GM23338 (cell line): ENCODE measurements around the gene RAB8B. TPM values are rescaled to one million over a fixed set of nuclear protein-coding genes. Genes with fewer than 3 reads are reported as not detected.

ENCODE experiments used
- ATAC-seq: fragments of 200-7000 bp; cut with Tn5 transposase; 3 replicates; pipeline ENCODE4 v1.9.1; 2020
- DNase-seq: peaks from one replicate; pipeline ENCODE4 v3.0.0-alpha.2; 2015; ENCODE audit warnings: low spot score
- H2AFZ ChIP-seq: fragments of 200-600 bp; sonication (generic); 2 replicates; pipeline ENCODE4 v1.8.0; 2016; ENCODE audit warnings: antibody characterized with exemption, mild to moderate bottlenecking, moderate library complexity
- H3F3A ChIP-seq: fragments of 200-600 bp; sonication (generic); replicated peaks from 2 replicates; pipeline ENCODE4 v1.8.0; 2017; ENCODE audit warnings: antibody characterized with exemption, mixed run types, low read depth
- H3K27ac ChIP-seq: fragments of 200-600 bp; sonication (generic); 2 replicates; pipeline ENCODE4 v1.6.1; 2016; ENCODE audit warnings: low read depth
- H3K27me3 ChIP-seq: fragments of 200-600 bp; sonication (generic); 2 replicates; pipeline ENCODE4 v1.8.0; 2016; ENCODE audit warnings: mild to moderate bottlenecking, mixed run types, moderate library complexity; ENCODE audit not compliant: insufficient read depth
- H3K36me3 ChIP-seq: fragments of 200-600 bp; sonication (generic); 2 replicates; pipeline ENCODE4 v1.8.0; 2016; ENCODE audit warnings: mild to moderate bottlenecking; ENCODE audit not compliant: insufficient read depth
- H3K4me1 ChIP-seq: fragments of 200-600 bp; sonication (generic); 2 replicates; pipeline ENCODE4 v1.8.0; 2016; ENCODE audit warnings: mild to moderate bottlenecking, moderate library complexity; ENCODE audit not compliant: insufficient read depth
- H3K4me2 ChIP-seq: fragments of 200-600 bp; sonication (generic); 2 replicates; pipeline ENCODE4 v1.7.1; 2017; ENCODE audit warnings: mixed run types
- H3K4me3 ChIP-seq: fragments of 200-600 bp; sonication (generic); 2 replicates; pipeline ENCODE4 v1.6.1; 2016; ENCODE audit warnings: mixed run types
- H3K79me2 ChIP-seq: fragments of 200-600 bp; sonication (generic); replicated peaks from 2 replicates; pipeline ENCODE4 v1.8.0; 2017; ENCODE audit warnings: mild to moderate bottlenecking; ENCODE audit not compliant: insufficient read depth
- H3K9me2 ChIP-seq: fragments of 200-600 bp; sonication (generic); 2 replicates; pipeline ENCODE4 v1.8.0; 2017; ENCODE audit not compliant: insufficient read depth
- H4K20me1 ChIP-seq: fragments of 200-600 bp; sonication (generic); replicated peaks from 2 replicates; pipeline ENCODE4 v1.8.0; 2017; ENCODE audit warnings: mild to moderate bottlenecking; ENCODE audit not compliant: insufficient read depth
- H3K27ac Mint-ChIP-seq: 2 replicates; pipeline ENCODE4 v1.8.0; 2020; ENCODE audit warnings: inconsistent platforms, mild to moderate bottlenecking, moderate library complexity, mixed read lengths
- H3K27me3 Mint-ChIP-seq: 3 replicates; pipeline ENCODE4 v1.8.0; 2022; ENCODE audit warnings: low read depth, mild to moderate bottlenecking, moderate library complexity, mixed read lengths, inconsistent platforms; ENCODE audit not compliant: insufficient read depth, poor library complexity
- H3K36me3 Mint-ChIP-seq: 3 replicates; pipeline ENCODE4 v1.8.0; 2021; ENCODE audit warnings: low read depth, mild to moderate bottlenecking, inconsistent platforms, moderate library complexity, mixed read lengths
- H3K4me1 Mint-ChIP-seq: 3 replicates; pipeline ENCODE4 v1.8.0; 2020; ENCODE audit warnings: mild to moderate bottlenecking, inconsistent platforms, mixed read lengths
- H3K4me3 Mint-ChIP-seq: 3 replicates; pipeline ENCODE4 v1.8.0; 2021; ENCODE audit warnings: moderate library complexity, mild to moderate bottlenecking, inconsistent platforms, mixed read lengths
- H3K9me3 Mint-ChIP-seq: 3 replicates; pipeline ENCODE4 v1.8.0; 2020; ENCODE audit warnings: moderate library complexity, mild to moderate bottlenecking, inconsistent platforms, mixed read lengths
- ETS1 ChIP-seq: IDR thresholded peaks from 2 replicates; pipeline ENCODE4 v1.6.1; 2016; ENCODE audit warnings: antibody characterized with exemption
- EZH2 ChIP-seq: fragments of 200-600 bp; sonication (generic); IDR thresholded peaks from one replicate; pipeline ENCODE4 v1.8.0; 2017; ENCODE audit warnings: antibody characterized with exemption, mild to moderate bottlenecking, low read depth; ENCODE audit not compliant: unreplicated experiment
- EZH2phosphoT487 ChIP-seq: fragments of 200-600 bp; sonication (generic); IDR thresholded peaks from one replicate; pipeline ENCODE4 v1.8.1; 2018; ENCODE audit warnings: antibody characterized with exemption; ENCODE audit not compliant: unreplicated experiment
- NANOG ChIP-seq: IDR thresholded peaks from 2 replicates; pipeline ENCODE4 v1.6.1; 2016; ENCODE audit warnings: antibody characterized with exemption, borderline replicate concordance
- REST ChIP-seq: IDR thresholded peaks from one replicate; pipeline ENCODE4 v1.6.1; 2018; ENCODE audit warnings: antibody characterized with exemption; ENCODE audit not compliant: unreplicated experiment
- STAT1 ChIP-seq: IDR thresholded peaks from one replicate; pipeline ENCODE4 v1.6.1; 2016; ENCODE audit warnings: antibody characterized with exemption; ENCODE audit not compliant: unreplicated experiment
- ZNF114 ChIP-seq: fragments of 250-450 bp; sonication (Bioruptor Pico); IDR thresholded peaks from 2 replicates; pipeline ENCODE4 v1.5.0; 2020; ENCODE audit warnings: mild to moderate bottlenecking, moderate library complexity
- ZNF331 ChIP-seq: fragments of 250-450 bp; sonication (Bioruptor Pico); IDR thresholded peaks from 2 replicates; pipeline ENCODE4 v1.5.0; 2020; ENCODE audit warnings: low read depth, mild to moderate bottlenecking, moderate library complexity
- ZNF462 ChIP-seq: fragments of 250-450 bp; sonication (Bioruptor Pico); IDR thresholded peaks from 2 replicates; pipeline ENCODE4 v1.5.0; 2020; ENCODE audit warnings: mild to moderate bottlenecking, moderate library complexity
- polyA plus RNA-seq: library from polyadenylated mRNA; unstranded; fragments of >200 nt; fragmentation: Nextera tagmentation; extraction: Ambion mirVana; gene quantifications from 2 replicates; pipeline ENCODE4 v1.2.1, GENCODE V29; 2016
- total RNA-seq: library from RNA; depleted of rRNA; stranded (reverse); fragments of >200 nt; shearing (Covaris generic); gene quantifications from 2 replicates; pipeline ENCODE4 v1.2.3, GENCODE V29; 2014

The RAB8B gene
- total and polyA plus RNA-seq, 2 experiments from 2014 or later, result 23.2 to 41.7 TPM

- no peak for TF ChIP-seq ZNF462 (CRISPR knock-in tag)
- no peak for TF ChIP-seq REST
- TF ChIP-seq ETS1, result no peak
Observed at GRCh38 chr15:63234451-63234870, 45.1 kb downstream of the RAB8B start (continued).

GRCh38 chr15:63236272-63236671 lies 46.9 kb downstream of the RAB8B start:
- no peaks in the 10 kb centered on the region; the same call in 1 of the 2 replicates for H3K4me1 ChIP-seq
- no peaks in the 10 kb centered on the region for H3K36me3 ChIP-seq
- no peak overlapping the region for H2AFZ ChIP-seq
- H3K27ac ChIP-seq, result no peak overlapping the region
- DNase-seq (no peak), ATAC-seq (no peak)
- H3K4me3 Mint-ChIP-seq, result no peak overlapping the region
- no peaks in the 10 kb centered on the region for H3K9me2 ChIP-seq
- H3K4me3 ChIP-seq, result no peak overlapping the region
- H3K27me3 Mint-ChIP-seq, result peaks cover 2% of the 10 kb centered on the region
- H3K9me3 Mint-ChIP-seq, result no peaks in the 10 kb centered on the region
- H3F3A ChIP-seq, result no peaks in the 10 kb centered on the region
- H3K4me1 Mint-ChIP-seq, result peaks cover 3% of the 10 kb centered on the region; the same call in 1 of the 3 replicates
- peaks cover 31% of the 10 kb centered on the region for H3K79me2 ChIP-seq
- H3K27me3 ChIP-seq, result no peaks in the 10 kb centered on the region
- peaks cover 5% of the 10 kb centered on the region; the same call in 1 of the 2 replicates for H4K20me1 ChIP-seq
- no peak overlapping the region for H3K4me2 ChIP-seq
- H3K27ac Mint-ChIP-seq, result no peak overlapping the region
- no peaks in the 10 kb centered on the region; the same call in 2 of the 3 replicates for H3K36me3 Mint-ChIP-seq
- TF ChIP-seq EZH2, result no peak
- TF ChIP-seq ZNF114 (CRISPR knock-in tag), result no peak
- TF ChIP-seq REST, result no peak
- no peak for TF ChIP-seq ETS1
- TF ChIP-seq ZNF331, result no peak
- no peak for TF ChIP-seq STAT1
- no peak for TF ChIP-seq EZH2phosphoT487
- no peak for TF ChIP-seq NANOG
